HG03095 (cell line): ENCODE measurements around the gene COX14.

Experiments
- ATAC-seq: cut with Tn5 transposase; IDR thresholded peaks from one replicate; pipeline ENCODE4 v1.9.1; 2021; ENCODE audit warnings: moderate library complexity; ENCODE audit not compliant: unreplicated experiment

Gene COX14

DNA sequence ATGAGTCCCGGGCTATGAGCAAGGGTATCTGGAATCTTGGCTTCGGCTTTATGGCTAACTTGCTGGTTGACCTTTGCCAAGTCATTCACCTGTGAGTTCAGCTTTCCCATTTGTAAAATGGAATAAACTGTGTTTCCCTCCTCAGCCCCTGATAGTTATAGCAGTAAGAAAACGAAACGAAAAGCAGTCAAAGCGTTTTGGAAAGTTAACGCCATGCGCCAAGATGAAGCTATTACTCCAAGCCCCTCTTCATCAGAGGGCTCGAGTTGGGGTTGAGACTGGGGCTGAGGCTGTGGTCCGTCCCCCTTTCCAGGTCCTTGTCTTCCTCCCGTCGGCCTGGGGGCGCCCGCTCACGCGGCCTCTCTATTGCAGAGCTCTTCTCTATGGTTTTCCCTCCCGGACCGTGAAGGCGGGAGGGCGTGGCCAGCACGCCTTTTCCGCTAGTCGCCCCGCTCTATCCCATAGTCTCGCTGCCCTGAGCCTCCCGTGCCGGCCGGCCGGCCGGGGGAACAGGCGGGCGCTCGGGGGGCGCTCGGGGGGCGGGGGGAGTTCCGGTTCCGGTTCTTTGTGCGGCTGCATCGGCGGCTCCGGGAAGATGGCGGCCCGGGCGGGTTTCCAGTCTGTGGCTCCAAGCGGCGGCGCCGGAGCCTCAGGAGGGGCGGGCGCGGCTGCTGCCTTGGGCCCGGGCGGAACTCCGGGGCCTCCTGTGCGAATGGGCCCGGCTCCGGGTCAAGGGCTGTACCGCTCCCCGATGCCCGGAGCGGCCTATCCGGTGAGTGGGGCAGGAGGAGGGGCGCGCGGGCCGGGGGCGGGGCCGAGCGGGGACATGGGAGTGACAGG, 27.0 kb upstream of the COX14 start, which contains the start of gene SMARCD1:
Gene SMARCD1, plus strand, starts transcription at position 568 of the 840 bp plus-strand sequence. Its CDS starts 28 bp downstream, at position 596.
- peak; percentile 85 for ATAC-seq

DNA sequence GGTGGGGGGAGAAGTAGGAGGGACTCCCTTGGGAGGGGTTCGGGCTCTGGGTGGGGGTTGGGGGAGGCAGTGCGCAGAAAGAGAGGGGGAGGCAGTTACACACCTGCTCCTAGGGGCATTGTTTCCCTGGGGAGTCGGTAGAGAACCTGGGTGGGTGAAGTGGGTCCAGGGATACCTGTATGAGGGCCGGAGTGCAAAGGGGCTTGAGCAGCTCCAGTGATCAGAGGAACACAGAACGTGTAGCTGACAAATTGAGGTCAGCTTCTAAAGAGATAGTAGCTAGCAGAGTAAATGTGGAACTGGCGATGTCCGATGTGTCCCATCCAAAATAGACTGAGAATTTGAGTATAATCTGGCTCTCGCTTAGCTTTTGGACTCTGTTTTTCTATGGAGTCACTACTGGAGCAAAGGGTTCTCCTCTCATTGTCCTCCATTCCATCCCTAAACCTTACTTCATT, 26.4 kb upstream of the COX14 start:
- ATAC-seq = no peak

DNA sequence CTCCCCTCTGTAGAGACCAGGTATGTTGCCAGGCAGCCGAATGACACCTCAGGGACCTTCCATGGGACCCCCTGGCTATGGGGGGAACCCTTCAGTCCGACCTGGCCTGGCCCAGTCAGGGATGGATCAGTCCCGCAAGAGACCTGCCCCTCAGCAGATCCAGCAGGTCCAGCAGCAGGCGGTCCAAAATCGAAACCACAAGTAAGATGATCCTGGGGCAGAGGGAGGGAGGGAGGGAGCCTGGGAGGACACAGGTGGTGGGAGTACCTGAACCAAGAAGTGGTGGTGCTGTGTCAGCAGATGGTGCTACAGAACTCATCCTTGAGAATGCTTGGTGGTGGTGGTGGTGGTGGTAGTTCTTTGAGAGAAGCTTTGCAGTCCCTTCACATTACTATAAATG, 25.9 kb upstream of the COX14 start:
- ATAC-seq = no peak

- ATAC-seq = no peak
These were observed 24.9 kb upstream of the COX14 start for GRCh38 chr12:50087151-50087550.

DNA sequence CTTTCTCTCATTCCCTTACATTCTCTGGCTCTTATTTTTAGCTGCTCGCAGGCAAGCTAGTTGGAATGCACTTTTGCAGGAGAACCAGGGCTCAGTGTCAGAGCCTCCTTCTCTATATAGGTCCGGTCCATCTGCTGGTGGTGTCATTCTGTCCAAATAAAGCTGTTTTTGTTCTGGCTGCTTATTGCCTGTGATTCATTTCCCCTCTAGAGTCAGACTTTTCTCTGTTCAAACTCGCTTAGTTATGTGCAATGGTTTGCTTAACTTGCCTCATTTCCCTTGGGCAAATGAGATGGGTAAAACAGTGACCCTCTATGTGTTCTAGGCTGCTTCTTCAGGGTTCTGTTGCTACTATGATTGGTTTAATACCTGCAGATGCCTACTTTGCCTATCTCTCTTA, 24.0 kb upstream of the COX14 start:
- no peak for ATAC-seq

DNA sequence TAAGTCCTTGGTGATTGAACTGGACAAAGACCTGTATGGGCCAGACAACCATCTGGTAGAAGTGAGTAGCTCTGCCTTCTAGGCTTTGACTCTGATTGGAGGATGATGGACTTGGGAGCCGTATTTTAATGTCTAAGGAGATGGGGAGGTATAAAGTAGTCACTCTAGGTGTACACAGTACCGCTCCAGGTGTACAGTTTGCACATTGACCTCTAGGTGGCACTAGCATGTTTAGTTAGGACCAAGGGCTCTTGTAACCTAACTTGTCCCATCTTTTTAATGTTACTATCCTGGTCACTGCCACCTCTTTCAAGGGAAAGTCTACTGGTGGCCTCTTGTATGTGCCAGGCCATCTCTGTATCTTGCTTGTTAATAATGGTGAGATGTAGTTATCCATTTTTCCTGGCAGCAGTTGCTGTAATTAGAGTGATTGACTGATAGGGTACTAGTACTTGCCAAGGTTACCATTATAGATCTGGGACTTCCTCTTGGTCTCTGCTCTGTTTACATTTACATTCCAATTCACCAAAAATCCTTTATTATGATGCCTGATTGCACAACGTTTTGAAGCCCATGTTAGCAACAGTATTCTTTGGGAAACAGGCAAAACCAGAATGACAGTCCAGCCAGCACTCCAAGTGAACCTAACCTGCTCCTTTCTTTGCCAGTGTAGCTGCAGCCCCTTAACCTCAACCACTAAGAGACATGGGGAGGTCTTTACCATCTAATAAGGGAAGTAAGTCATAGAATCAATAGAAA, 23.3 kb upstream of the COX14 start:
- ATAC-seq = no peak

DNA sequence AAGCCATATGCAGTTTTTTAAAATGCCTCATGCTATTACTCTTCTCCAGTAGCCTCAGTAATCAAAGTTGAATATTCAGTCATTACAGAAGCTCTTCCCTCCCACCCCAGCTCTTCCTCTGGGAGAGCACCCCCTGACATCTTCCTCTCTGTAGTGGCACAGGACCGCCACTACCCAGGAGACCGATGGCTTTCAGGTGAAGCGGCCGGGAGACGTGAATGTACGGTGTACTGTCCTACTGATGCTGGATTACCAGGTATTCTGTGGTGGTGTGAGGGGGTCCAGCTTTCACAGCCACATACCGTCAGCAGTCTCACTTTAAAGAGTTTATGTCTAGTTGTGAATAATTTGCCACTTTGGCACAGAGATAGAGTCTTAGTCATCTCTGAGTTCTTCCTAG, 22.3 kb upstream of the COX14 start:
- no peak for ATAC-seq

DNA sequence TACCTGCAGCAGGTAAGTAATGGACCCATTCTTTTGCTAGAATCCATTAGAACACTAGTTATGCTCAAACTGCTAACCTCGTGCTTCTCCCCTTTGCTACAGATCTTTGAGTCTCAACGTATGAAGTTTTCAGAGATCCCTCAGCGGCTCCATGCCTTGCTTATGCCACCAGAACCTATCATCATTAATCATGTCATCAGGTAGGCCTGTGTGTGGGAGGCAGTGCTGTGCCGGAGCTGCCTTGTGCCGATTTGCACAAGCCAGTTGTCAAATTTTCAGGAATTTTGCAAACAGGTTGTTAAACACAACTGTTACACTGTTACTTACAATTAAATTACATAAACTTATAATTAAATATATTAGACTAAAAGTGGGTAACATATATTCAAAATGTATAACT, 21.6 kb upstream of the COX14 start:
- ATAC-seq = no peak

GRCh38 chr12:50097952-50098351, 14.1 kb upstream of the COX14 start:
- no peak for ATAC-seq

DNA sequence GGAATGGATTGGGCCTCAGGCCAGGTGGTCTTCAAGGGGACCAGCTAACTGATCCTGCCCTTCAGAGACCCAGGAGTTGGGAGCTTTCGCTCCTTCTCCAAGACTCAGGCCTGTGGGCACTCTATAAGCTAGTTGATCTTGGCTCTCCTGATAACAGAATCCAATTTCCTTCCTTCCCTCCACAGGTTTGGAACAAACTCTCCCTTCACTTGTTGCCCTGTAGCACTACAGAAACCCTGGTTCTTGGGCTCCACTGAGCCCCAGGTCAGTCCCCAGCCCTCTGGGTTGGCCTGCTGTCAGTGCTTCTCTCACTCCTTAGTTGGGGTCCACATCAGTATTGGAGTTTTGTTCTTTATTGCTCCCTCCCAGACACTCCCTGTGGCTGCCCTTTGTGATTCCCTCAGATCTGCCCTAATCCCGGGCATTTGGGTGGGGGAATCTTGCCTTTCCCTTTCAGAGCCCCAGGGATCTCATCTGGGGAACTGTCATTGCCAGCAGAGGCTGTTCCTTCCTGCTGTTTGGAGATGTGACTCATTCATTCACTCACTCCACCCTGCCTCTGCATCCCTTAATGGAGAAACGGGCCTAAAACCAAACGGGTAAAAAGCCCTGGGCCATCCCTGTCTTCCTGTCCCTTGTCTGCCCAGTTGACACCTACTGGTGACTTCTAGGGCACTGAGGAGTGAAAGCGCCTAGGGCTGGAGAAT, 12.6 kb upstream of the COX14 start:
- no peak for ATAC-seq

- no peak for ATAC-seq
These were observed 11.5 kb upstream of the COX14 start for GRCh38 chr12:50100561-50100960.

GRCh38 chr12:50101663-50102062, 10.4 kb upstream of the COX14 start:
- no peak for ATAC-seq

DNA sequence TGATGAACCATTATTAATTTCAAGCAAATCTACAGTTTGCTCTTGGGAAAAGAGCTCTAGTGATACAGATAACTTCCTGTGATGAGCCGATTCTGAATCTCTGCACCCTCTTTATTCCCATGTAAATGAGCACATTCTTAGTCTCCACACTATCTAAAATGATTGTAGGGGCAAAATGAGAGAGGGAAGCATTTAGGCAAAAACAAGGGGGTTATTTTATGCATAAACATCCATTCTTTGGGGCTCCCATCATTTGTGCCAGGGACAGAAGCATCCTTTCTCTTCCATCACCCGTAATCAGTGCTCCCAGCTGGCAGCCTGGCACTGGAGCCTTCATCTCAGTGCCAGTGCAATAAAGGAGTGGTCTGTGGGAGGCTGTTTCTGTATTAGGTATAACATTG, 9.9 kb upstream of the COX14 start:
- ATAC-seq = no peak

GRCh38 chr12:50102646-50103309, 9.3 kb upstream of the COX14 start:
- ATAC-seq = no peak

DNA sequence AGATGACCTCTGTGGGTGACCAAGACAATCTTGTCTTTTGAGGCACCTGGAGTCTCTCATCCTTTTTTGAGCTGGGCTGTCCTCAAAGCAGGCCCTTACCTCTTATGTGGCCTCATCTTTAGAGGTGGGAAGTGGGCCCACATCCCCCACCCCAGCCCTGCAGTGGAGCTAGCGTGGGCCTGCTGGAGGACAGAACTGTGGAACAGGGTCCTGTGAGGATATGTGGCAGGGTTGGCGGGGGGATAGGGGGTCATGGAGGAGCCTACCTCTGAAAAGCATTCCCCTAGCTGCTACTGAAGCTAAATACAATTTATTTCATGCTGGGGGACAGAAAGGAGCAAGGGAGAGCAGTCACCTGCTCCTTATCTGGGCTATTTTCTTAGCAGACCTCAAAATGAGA, 8.7 kb upstream of the COX14 start:
- no peak for ATAC-seq

GRCh38 chr12:50103767-50104321, 8.2 kb upstream of the COX14 start, which contains the start of gene GPD1:
TSS of gene GPD1 (plus strand) at chr12:50104008. CDS start at chr12:50104051, 43 bp downstream.
- ATAC-seq = no peak

GRCh38 chr12:50104417-50105366, 7.3 kb upstream of the COX14 start:
- ATAC-seq = no peak

DNA sequence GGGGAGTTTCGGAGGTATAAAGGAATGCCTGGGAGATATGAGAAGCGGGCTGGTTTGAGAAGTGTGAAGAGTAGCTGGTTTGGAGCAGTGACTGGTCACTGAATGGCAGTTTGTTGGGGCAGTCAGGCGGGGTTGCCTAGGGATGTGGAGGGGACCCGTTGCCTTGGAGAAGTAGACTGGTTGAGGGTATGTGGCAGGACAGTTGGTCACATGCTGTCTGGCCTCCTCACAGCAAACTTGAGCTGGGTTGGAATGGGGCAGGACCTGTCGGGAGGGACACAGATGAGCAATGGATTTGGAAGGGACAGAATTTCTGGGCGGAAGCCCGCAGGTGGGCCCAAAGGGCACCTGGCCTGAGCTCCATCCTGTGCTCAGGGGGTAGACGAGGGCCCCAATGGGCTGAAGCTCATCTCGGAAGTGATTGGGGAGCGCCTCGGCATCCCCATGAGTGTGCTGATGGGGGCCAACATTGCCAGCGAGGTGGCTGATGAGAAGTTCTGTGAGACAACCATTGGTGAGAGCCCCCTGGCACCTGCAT, 6.1 kb upstream of the COX14 start:
- ATAC-seq = no peak

DNA sequence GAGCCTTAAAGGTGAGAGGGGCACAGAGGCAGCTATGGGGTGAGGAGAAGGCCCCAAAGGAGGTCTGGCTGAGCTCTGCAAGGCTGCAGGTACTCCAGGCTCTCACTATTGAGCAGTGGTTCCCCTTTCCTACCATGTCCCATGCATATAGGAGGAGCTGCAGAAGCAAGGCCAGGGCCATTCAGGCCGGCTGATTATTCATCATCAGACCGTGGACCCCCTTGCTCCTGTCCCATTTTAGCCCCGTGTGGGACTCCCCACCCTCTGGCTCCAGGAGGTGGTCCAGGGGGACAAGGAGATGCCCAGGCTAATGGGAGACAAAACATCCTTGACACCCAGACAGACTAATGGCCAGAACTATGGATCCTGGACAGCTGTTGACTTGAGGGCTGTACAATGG, 5.1 kb upstream of the COX14 start:
- no peak for ATAC-seq
